Activated CD4-positive, alpha-beta memory T cell treated with anti-CD3 and anti-CD28 coated beads for 36 hours (primary cell): ENCODE measurements around the gene KIRREL1. TPM values are rescaled to one million over a fixed set of nuclear protein-coding genes. Genes with fewer than 3 reads are reported as not detected.

Experiments used
- CTCF ChIA-PET: fragments of 350-600 bp; sonication (Branson Sonifier 250); formaldehyde crosslinking; loops from one replicate; lab custom pipeline; 2021; ENCODE audit warnings: antibody characterized with exemption, inconsistent platforms; lab: Charles Lee
- POLR2A ChIA-PET: fragments of 350-600 bp; sonication (Branson Sonifier 250); formaldehyde crosslinking; loops from one replicate; lab custom pipeline; 2021; ENCODE audit warnings: antibody characterized with exemption; lab: Charles Lee
- DNase-seq: peaks from one replicate; pipeline ENCODE4 v3.0.0-alpha.2; 2020
- H3K27ac Mint-ChIP-seq: one replicate; pipeline ENCODE4 v1.8.0; 2021; ENCODE audit warnings: mixed read lengths
- H3K27me3 Mint-ChIP-seq: one replicate; pipeline ENCODE4 v1.8.0; 2021; ENCODE audit warnings: mixed read lengths
- H3K36me3 Mint-ChIP-seq: one replicate; pipeline ENCODE4 v1.8.0; 2021; ENCODE audit warnings: mixed read lengths
- H3K4me1 Mint-ChIP-seq: one replicate; pipeline ENCODE4 v1.8.0; 2021; ENCODE audit warnings: low read depth, mixed read lengths
- H3K4me3 Mint-ChIP-seq: one replicate; pipeline ENCODE4 v1.8.0; 2021; ENCODE audit warnings: mild to moderate bottlenecking, mixed read lengths
- H3K9me3 Mint-ChIP-seq: one replicate; pipeline ENCODE4 v1.8.0; 2021; ENCODE audit warnings: mixed read lengths
- intact Hi-C: fragments of 100-400 bp; cut with micrococcal nuclease; formaldehyde crosslinking; loops from one replicate; pipeline ENCODE4 v1.15.1; 2023
- total RNA-seq, 2 experiments: library from RNA; stranded (reverse); gene quantifications; one replicate each; pipeline ENCODE4 v1.2.3, GENCODE V29; 2021

Gene KIRREL1
- total RNA-seq, 2 experiments from 2014 or later: not detected

GRCh38 chr1:157976888-157977287, 16.6 kb upstream of the KIRREL1 start:
- Mint-ChIP-seq H3K4me3 (no peak overlapping the region), H3K4me1 (no peaks in the 10 kb centered on the region), H3K9me3 (no peaks in the 10 kb centered on the region), H3K27me3 (peaks cover 11% of the 10 kb centered on the region), H3K27ac (no peak overlapping the region), H3K36me3 (no peaks in the 10 kb centered on the region)
- intact Hi-C loops: no loop called here
- ChIA-PET CTCF (no interaction called here), POLR2A (no interaction called here)
- no peak for DNase-seq

- POLR2A ChIA-PET: no interaction called here
- Mint-ChIP-seq H3K36me3 (no peaks in the 10 kb centered on the region), H3K27me3 (peaks cover 11% of the 10 kb centered on the region), H3K4me3 (no peak overlapping the region), H3K27ac (no peak overlapping the region), H3K4me1 (no peaks in the 10 kb centered on the region), H3K9me3 (no peaks in the 10 kb centered on the region)
- no peak for DNase-seq
- intact Hi-C loops: no loop called here
- CTCF ChIA-PET: interaction anchor here (0.8 kb wide), 1 partner anchor 9 kb away, joined by 3 read pairs; no protein-coding TSS in a partner anchor
Measured at GRCh38 chr1:157978586-157979403, 14.7 kb upstream of the KIRREL1 start.

- no peaks in the 10 kb centered on the region for H3K9me3 Mint-ChIP-seq
- H3K4me1 Mint-ChIP-seq: no peaks in the 10 kb centered on the region
- H3K36me3 Mint-ChIP-seq: no peaks in the 10 kb centered on the region
- POLR2A ChIA-PET: no interaction called here
- H3K4me3 Mint-ChIP-seq: no peak overlapping the region
- intact Hi-C loops: no loop called here
- no peak overlapping the region for H3K27ac Mint-ChIP-seq
- DNase-seq: no peak
- peaks cover 12% of the 10 kb centered on the region for H3K27me3 Mint-ChIP-seq
- CTCF ChIA-PET: interaction anchor here (2.5 kb wide), 1 partner anchor 10 kb away, joined by 10 read pairs; no protein-coding TSS in a partner anchor
Measured at GRCh38 chr1:157982136-157982535, 11.3 kb upstream of the KIRREL1 start.

- H3K9me3 Mint-ChIP-seq: no peaks in the 10 kb centered on the region
- no peaks in the 10 kb centered on the region for H3K4me1 Mint-ChIP-seq
- intact Hi-C loops: no loop called here
- DNase-seq: no peak
- POLR2A ChIA-PET: no interaction called here
- CTCF ChIA-PET: interaction anchor here (0.7 to 2.5 kb wide), 5 partner anchors 8 to 140 kb away, joined by 3 to 10 read pairs (median 4); no protein-coding TSS in a partner anchor
- H3K4me3 Mint-ChIP-seq: no peak overlapping the region
- H3K36me3 Mint-ChIP-seq: no peaks in the 10 kb centered on the region
- no peak overlapping the region for H3K27ac Mint-ChIP-seq
- peaks cover 13% of the 10 kb centered on the region for H3K27me3 Mint-ChIP-seq
Measured at GRCh38 chr1:157983787-157984186, 9.7 kb upstream of the KIRREL1 start.

GRCh38 chr1:157984469-157984868, 9.0 kb upstream of the KIRREL1 start:
- Mint-ChIP-seq H3K27ac (no peak overlapping the region), H3K27me3 (peaks cover 10% of the 10 kb centered on the region), H3K9me3 (no peaks in the 10 kb centered on the region), H3K4me1 (no peaks in the 10 kb centered on the region), H3K4me3 (no peak overlapping the region), H3K36me3 (no peaks in the 10 kb centered on the region)
- intact Hi-C loops: no loop called here
- no peak for DNase-seq
- POLR2A ChIA-PET: no interaction called here
- CTCF ChIA-PET: interaction anchor here (0.7 to 1.3 kb wide), 3 partner anchors 11 to 20 kb away, joined by 3 to 4 read pairs (median 3); no protein-coding TSS in a partner anchor

GRCh38 chr1:157985473-157985872, 8.0 kb upstream of the KIRREL1 start:
- DNase-seq: no peak
- H3K4me3 Mint-ChIP-seq: no peak overlapping the region
- H3K4me1 Mint-ChIP-seq: no peaks in the 10 kb centered on the region
- H3K9me3 Mint-ChIP-seq: no peaks in the 10 kb centered on the region
- peaks cover 11% of the 10 kb centered on the region for H3K27me3 Mint-ChIP-seq
- H3K27ac Mint-ChIP-seq: no peak overlapping the region
- POLR2A ChIA-PET: no interaction called here
- intact Hi-C loops: no loop called here
- CTCF ChIA-PET: no interaction called here
- no peaks in the 10 kb centered on the region for H3K36me3 Mint-ChIP-seq

GRCh38 chr1:157988002-157988401, 5.4 kb upstream of the KIRREL1 start:
- CTCF ChIA-PET: no interaction called here
- Mint-ChIP-seq H3K27me3 (peaks cover 29% of the 10 kb centered on the region), H3K4me3 (no peak overlapping the region), H3K27ac (no peak overlapping the region), H3K36me3 (no peaks in the 10 kb centered on the region), H3K9me3 (no peaks in the 10 kb centered on the region), H3K4me1 (no peaks in the 10 kb centered on the region)
- POLR2A ChIA-PET: no interaction called here
- no peak for DNase-seq
- intact Hi-C loops: no loop called here

GRCh38 chr1:157992031-157992832, 1.2 kb upstream of the KIRREL1 start:
- peak; percentile 59 for DNase-seq
- CTCF ChIA-PET: interaction anchor here (0.6 to 4.9 kb wide), 25 partner anchors 9 to 478 kb away, joined by 3 to 112 read pairs (median 5); no protein-coding TSS in a partner anchor
- no peaks in the 10 kb centered on the region for H3K9me3 Mint-ChIP-seq
- peaks cover 37% of the 10 kb centered on the region for H3K27me3 Mint-ChIP-seq
- H3K27ac Mint-ChIP-seq: no peak overlapping the region
- no peak overlapping the region for H3K4me3 Mint-ChIP-seq
- intact Hi-C loops: loop anchor here (1.0 to 2.0 kb wide), 3 partner anchors 44 to 133 kb away; no protein-coding TSS in a partner anchor
- H3K4me1 Mint-ChIP-seq: peaks cover 2% of the 10 kb centered on the region
- POLR2A ChIA-PET: no interaction called here
- H3K36me3 Mint-ChIP-seq: no peaks in the 10 kb centered on the region

DNA sequence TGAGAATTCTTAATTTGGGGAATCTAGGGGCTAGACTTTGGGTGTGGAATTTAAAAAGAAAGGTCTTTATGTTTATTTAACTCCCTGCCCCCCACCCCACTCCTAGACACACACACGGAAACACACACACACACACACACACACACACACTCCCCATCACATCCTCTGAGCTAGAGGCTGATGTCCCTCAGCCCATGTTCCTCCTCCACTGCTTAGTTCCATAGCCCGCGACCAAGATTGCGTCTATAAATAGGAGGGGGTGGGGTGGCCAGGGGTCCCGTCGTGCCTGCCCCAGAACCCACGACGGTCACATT, 655 bp upstream of the KIRREL1 start:
- Mint-ChIP-seq H3K27me3 (peaks cover 36% of the 10 kb centered on the region), H3K4me1 (peaks cover 2% of the 10 kb centered on the region), H3K4me3 (no peak overlapping the region), H3K36me3 (no peaks in the 10 kb centered on the region), H3K9me3 (no peaks in the 10 kb centered on the region), H3K27ac (no peak overlapping the region)
- ChIA-PET CTCF (interaction anchor here (0.6 to 4.9 kb wide), 16 partner anchors 10 to 477 kb away, joined by 3 to 112 read pairs (median 6); no protein-coding TSS in a partner anchor), POLR2A (no interaction called here)
- DNase-seq: no peak
- intact Hi-C loops: loop anchor here (1.0 to 2.0 kb wide), 3 partner anchors 44 to 132 kb away; no protein-coding TSS in a partner anchor

GRCh38 chr1:157993918-157994605, 617 bp downstream of the KIRREL1 start:
- intact Hi-C loops: loop anchor here (2.0 kb wide), 2 partner anchors 93 to 131 kb away; no protein-coding TSS in a partner anchor
- CTCF ChIA-PET: no interaction called here
- no peak overlapping the region for H3K4me3 Mint-ChIP-seq
- no peak for DNase-seq
- H3K27me3 Mint-ChIP-seq: peaks cover 33% of the 10 kb centered on the region
- POLR2A ChIA-PET: no interaction called here
- H3K4me1 Mint-ChIP-seq: peaks cover 2% of the 10 kb centered on the region
- no peak overlapping the region for H3K27ac Mint-ChIP-seq
- H3K9me3 Mint-ChIP-seq: no peaks in the 10 kb centered on the region
- no peaks in the 10 kb centered on the region for H3K36me3 Mint-ChIP-seq

GRCh38 chr1:157994704-157995582, 1.5 kb downstream of the KIRREL1 start:
- ChIA-PET CTCF (no interaction called here), POLR2A (no interaction called here)
- H3K9me3 Mint-ChIP-seq: no peaks in the 10 kb centered on the region
- peaks cover 33% of the 10 kb centered on the region for H3K27me3 Mint-ChIP-seq
- H3K4me3 Mint-ChIP-seq: no peak overlapping the region
- intact Hi-C loops: no loop called here
- no peak for DNase-seq
- H3K36me3 Mint-ChIP-seq: no peaks in the 10 kb centered on the region
- H3K27ac Mint-ChIP-seq: no peak overlapping the region
- H3K4me1 Mint-ChIP-seq: peaks cover 2% of the 10 kb centered on the region
